ENCODE data around the gene EPHB4.
"Not testable (repeated sequence)": the region's sequence is repeated elsewhere in the genome, so short reads cannot be mapped to it uniquely, and the experiment has no call there.

- not testable (repeated sequence) for TF ChIP-seq CTCF (IDR thresholded peaks at IDR 0.05; ENCODE audit: low read length); EZH2 (optimal IDR thresholded peaks at IDR 0.05; ENCODE audit: low read depth, low read length)
These were observed 20.4 kb downstream of the EPHB4 start for GRCh38 chr7:100806883-100807282.

Data from MM.1S (cell line).